ENCODE data around the gene PLIN1.
A peak's percentile ranks its signal among the peaks of the same experiment; 100 is the strongest.

The PLIN1 gene

GRCh38 chr15:89679212-89679611 lies at the start of gene PLIN1:
PLIN1 (minus strand) TSS chr15:89679367; CDS start chr15:89677489, 1,878 bp downstream.
- CTCF ChIA-PET, result no interaction called here
- TF ChIP-seq ZNF664 (tag by site-specific recombination; IDR thresholded peaks at IDR 0.05), result no peak
- TF ChIP-seq HIC1 (tag by site-specific recombination; IDR thresholded peaks at IDR 0.05), result no peak
- TF ChIP-seq ZNF23 (tag by site-specific recombination; IDR thresholded peaks at IDR 0.05; ENCODE audit: borderline replicate concordance), result no peak
- TF ChIP-seq KLF17 (tag by site-specific recombination; IDR thresholded peaks at IDR 0.05), result no peak
- no peak for TF ChIP-seq EGR2 (tag by site-specific recombination; IDR thresholded peaks at IDR 0.05; ENCODE audit: low read depth)
- TF ChIP-seq ZIC2 (tag by site-specific recombination; IDR thresholded peaks at IDR 0.05), result no peak
- TF ChIP-seq ZNF830 (tag by site-specific recombination; IDR thresholded peaks at IDR 0.05; ENCODE audit: low read depth), result no peak

GRCh38 chr15:89728254-89728653 lies 49.1 kb upstream of the PLIN1 start:
- TF ChIP-seq ZBTB48 (tag by site-specific recombination; IDR thresholded peaks at IDR 0.05), result no peak
- no peak for TF ChIP-seq ZSCAN30 (tag by site-specific recombination; IDR thresholded peaks at IDR 0.05)
- no peak for TF ChIP-seq ZNF501 (tag by site-specific recombination; IDR thresholded peaks at IDR 0.05)
- no peak for TF ChIP-seq ZNF600 (tag by site-specific recombination; IDR thresholded peaks at IDR 0.05)
- TF ChIP-seq ZBTB21 (tag by site-specific recombination; IDR thresholded peaks at IDR 0.05), result no peak
- TF ChIP-seq ZNF366 (tag by site-specific recombination; conservative IDR thresholded peaks at IDR 0.05), result no peak
- TF ChIP-seq PRDM1 (tag by site-specific recombination; IDR thresholded peaks at IDR 0.05), result no peak
- TF ChIP-seq SP7 (tag by site-specific recombination; IDR thresholded peaks at IDR 0.05), result no peak
- no peak for TF ChIP-seq ZXDB (tag by site-specific recombination; IDR thresholded peaks at IDR 0.05)
- no peak for TF ChIP-seq ZBTB6 (tag by site-specific recombination; IDR thresholded peaks at IDR 0.05)
- TF ChIP-seq ZNF10 (tag by site-specific recombination; IDR thresholded peaks at IDR 0.05), result no peak
- TF ChIP-seq ZNF19 (tag by site-specific recombination; IDR thresholded peaks at IDR 0.05; ENCODE audit: low read depth), result no peak
- Histone ChIP-seq H3K4me1 (ENCODE audit: control insufficient read depth, insufficient read depth, low read length) (no peaks in the 10 kb centered on the region), H3K36me3 (ENCODE audit: control insufficient read depth in 2 of 2, insufficient read depth in 1 of 2, low read length in 2 of 2) (no peaks in the 10 kb centered on the region), H3K27ac (ENCODE audit: extremely low read depth, low read depth, low read length) (no peak overlapping the region), H3K9me3 (ENCODE audit: control insufficient read depth, insufficient read depth, low read depth, low read length) (no peaks in the 10 kb centered on the region), H3K4me3 (ENCODE audit: low read depth, low read length) (no peak overlapping the region)
- ChIA-PET CTCF (interaction anchor here (0.8 to 2.5 kb wide), 5 partner anchors 9 to 161 kb away, joined by 3 to 10 read pairs (median 5); no protein-coding TSS in a partner anchor), POLR2A (no interaction called here)

More at GRCh38 chr15:89679212-89679611, at the start of gene PLIN1:
- Histone ChIP-seq H3K27ac (ENCODE audit: extremely low read depth, low read depth, low read length) (no peak within 1 kb of the TSS), H3K4me1 (ENCODE audit: control insufficient read depth, insufficient read depth, low read length) (no peaks in the 10 kb centered on the region), H3K36me3 (ENCODE audit: control insufficient read depth in 2 of 2, insufficient read depth in 1 of 2, low read length in 2 of 2) (peaks cover 6 to 18% of the 10 kb centered on the region in 2 experiments), H3K4me3 (ENCODE audit: low read depth, low read length) (no peak within 1 kb of the TSS), H3K9me3 (ENCODE audit: control insufficient read depth, insufficient read depth, low read depth, low read length) (no peaks in the 10 kb centered on the region)
- POLR2A ChIA-PET, result no interaction called here

- CTCF ChIA-PET, result interaction anchor here (0.5 to 0.7 kb wide), 3 partner anchors 12 to 150 kb away, joined by 3 read pairs; no protein-coding TSS in a partner anchor
Measured at GRCh38 chr15:89725064-89725463, 45.9 kb upstream of the PLIN1 start.

More at GRCh38 chr15:89725064-89725463, 45.9 kb upstream of the PLIN1 start:
- H3K4me3 ChIP-seq (ENCODE audit: low read depth, low read length), result no peak overlapping the region
- POLR2A ChIA-PET, result no interaction called here
- H3K4me1 ChIP-seq (ENCODE audit: control insufficient read depth, insufficient read depth, low read length), result no peaks in the 10 kb centered on the region
- peak; percentile 55; the same call in 1 of the 2 replicates for TF ChIP-seq ZNF146 (tag by site-specific recombination; IDR thresholded peaks at IDR 0.05)
- no peak for TF ChIP-seq ZNF670 (tag by site-specific recombination; IDR thresholded peaks at IDR 0.05; ENCODE audit: low read depth)
- H3K36me3 ChIP-seq (ENCODE audit: control insufficient read depth in 2 of 2, insufficient read depth in 1 of 2, low read length in 2 of 2), result no peaks in the 10 kb centered on the region
- H3K27ac ChIP-seq (ENCODE audit: extremely low read depth, low read depth, low read length), result no peak overlapping the region
- H3K9me3 ChIP-seq (ENCODE audit: control insufficient read depth, insufficient read depth, low read depth, low read length), result no peaks in the 10 kb centered on the region
